Glutamatergic neuron (in vitro differentiated cells): ENCODE data around the gene TMOD1. TPM values are rescaled to one million over a fixed set of nuclear protein-coding genes. Genes with fewer than 3 reads are reported as not detected.

ENCODE experiments used
- DNase-seq: peaks from one replicate; pipeline ENCODE4 v3.0.0; 2022
- H3K27ac Mint-ChIP-seq: one replicate; pipeline ENCODE4 v1.8.0; 2020; ENCODE audit warnings: mild to moderate bottlenecking, mixed read lengths, inconsistent platforms; ENCODE audit not compliant: unreplicated experiment
- H3K27me3 Mint-ChIP-seq: one replicate; pipeline ENCODE4 v1.8.0; 2020; ENCODE audit warnings: mild to moderate bottlenecking, moderate library complexity, mixed read lengths, inconsistent platforms; ENCODE audit not compliant: unreplicated experiment
- H3K36me3 Mint-ChIP-seq: one replicate; pipeline ENCODE4 v1.8.0; 2020; ENCODE audit warnings: mild to moderate bottlenecking, mixed read lengths, inconsistent platforms; ENCODE audit not compliant: unreplicated experiment
- H3K4me1 Mint-ChIP-seq: one replicate; pipeline ENCODE4 v1.8.0; 2020; ENCODE audit warnings: mild to moderate bottlenecking, low read depth, mixed read lengths, inconsistent platforms; ENCODE audit not compliant: unreplicated experiment
- H3K4me3 Mint-ChIP-seq: one replicate; pipeline ENCODE4 v1.8.0; 2020; ENCODE audit warnings: mild to moderate bottlenecking, mixed read lengths, inconsistent platforms; ENCODE audit not compliant: unreplicated experiment
- H3K9me3 Mint-ChIP-seq: one replicate; pipeline ENCODE4 v1.8.0; 2020; ENCODE audit warnings: mild to moderate bottlenecking, moderate library complexity, mixed read lengths, inconsistent platforms; ENCODE audit not compliant: unreplicated experiment
- total RNA-seq: library from RNA; stranded (reverse); fragmentation: NEBNext Ultra II Directional; extraction: Animal tissue kit (Norgen Biotek cat#: 25700); gene quantifications from one replicate; pipeline ENCODE4 v1.2.1, GENCODE V29; 2021; ENCODE audit not compliant: unreplicated experiment
- TF ChIP-seq, protein P1 (sequence below): fragments of 200-600 bp; sonication (generic); IDR thresholded peaks from one replicate; pipeline ENCODE4 v1.5.0; 2021; ENCODE audit not compliant: partially characterized antibody, unreplicated experiment

TMOD1 gene
- total RNA-seq, 1 donor from 2014 or later = 0.64 TPM

DNA sequence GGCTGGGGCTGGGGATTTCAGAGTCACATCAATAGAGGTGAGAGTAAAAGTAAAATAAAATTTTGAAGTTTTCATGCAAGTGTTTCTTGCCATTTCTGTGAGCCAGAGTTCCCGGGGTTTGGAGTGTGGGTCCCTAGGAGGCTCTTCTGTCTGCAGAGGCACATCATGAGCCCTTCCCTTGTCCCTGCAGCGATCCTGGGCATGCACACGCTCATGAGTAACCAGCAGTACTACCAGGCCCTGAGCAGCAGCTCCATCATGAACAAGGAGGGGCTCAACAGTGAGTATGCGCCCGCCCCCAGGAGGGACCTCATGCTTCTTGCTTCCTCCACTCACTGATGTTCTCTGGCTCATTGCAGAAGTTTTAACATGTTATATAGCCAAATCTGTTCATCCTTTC, 61.1 kb downstream of the TMOD1 start:
- no peak overlapping the region for H3K4me3 Mint-ChIP-seq
- TF ChIP-seq, protein P1, sequence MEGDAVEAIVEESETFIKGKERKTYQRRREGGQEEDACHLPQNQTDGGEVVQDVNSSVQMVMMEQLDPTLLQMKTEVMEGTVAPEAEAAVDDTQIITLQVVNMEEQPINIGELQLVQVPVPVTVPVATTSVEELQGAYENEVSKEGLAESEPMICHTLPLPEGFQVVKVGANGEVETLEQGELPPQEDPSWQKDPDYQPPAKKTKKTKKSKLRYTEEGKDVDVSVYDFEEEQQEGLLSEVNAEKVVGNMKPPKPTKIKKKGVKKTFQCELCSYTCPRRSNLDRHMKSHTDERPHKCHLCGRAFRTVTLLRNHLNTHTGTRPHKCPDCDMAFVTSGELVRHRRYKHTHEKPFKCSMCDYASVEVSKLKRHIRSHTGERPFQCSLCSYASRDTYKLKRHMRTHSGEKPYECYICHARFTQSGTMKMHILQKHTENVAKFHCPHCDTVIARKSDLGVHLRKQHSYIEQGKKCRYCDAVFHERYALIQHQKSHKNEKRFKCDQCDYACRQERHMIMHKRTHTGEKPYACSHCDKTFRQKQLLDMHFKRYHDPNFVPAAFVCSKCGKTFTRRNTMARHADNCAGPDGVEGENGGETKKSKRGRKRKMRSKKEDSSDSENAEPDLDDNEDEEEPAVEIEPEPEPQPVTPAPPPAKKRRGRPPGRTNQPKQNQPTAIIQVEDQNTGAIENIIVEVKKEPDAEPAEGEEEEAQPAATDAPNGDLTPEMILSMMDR = no peak
- no peaks in the 10 kb centered on the region for H3K36me3 Mint-ChIP-seq
- H3K27ac Mint-ChIP-seq = no peak overlapping the region
- H3K4me1 Mint-ChIP-seq = peaks cover 3% of the 10 kb centered on the region
- H3K27me3 Mint-ChIP-seq = peaks cover 2% of the 10 kb centered on the region
- H3K9me3 Mint-ChIP-seq = peaks cover 2% of the 10 kb centered on the region
- DNase-seq = no peak

DNA sequence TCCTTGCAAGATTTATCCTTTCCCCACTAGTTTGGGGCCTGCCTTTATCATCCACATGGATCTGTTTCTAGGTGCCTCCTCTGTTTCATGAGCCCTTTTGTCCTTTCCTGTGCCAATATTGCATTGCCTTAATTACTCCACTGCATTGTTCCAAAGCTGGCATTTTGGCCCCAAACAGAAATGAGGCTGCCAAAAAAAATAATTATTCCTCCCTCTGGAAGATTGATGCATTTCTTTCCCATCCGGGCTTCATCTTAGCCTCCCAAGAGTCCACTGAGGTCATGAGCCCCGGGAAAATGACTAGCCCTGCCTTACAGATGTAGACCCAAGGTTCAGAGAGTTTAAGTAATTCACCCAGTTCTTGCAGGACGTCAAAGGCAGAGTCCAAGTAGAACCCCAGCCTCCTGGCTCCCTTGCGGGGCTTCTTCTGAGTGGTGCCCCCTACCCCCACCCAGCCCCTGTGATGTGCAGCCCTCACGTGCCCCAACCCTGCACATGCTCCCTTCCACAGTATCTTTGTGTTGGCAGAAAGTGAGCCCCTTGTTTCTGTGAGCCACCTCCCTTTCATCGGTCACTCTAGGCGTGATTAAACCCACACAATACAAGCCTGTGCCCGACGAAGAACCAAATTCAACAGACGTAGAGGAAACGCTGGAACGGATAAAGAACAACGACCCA, 62.1 kb downstream of the TMOD1 start:
- no peak overlapping the region for H3K4me3 Mint-ChIP-seq
- H3K4me1 Mint-ChIP-seq = no peaks in the 10 kb centered on the region
- TF ChIP-seq, protein P1 = no peak
- DNase-seq = no peak
- H3K27ac Mint-ChIP-seq = no peak overlapping the region
- peaks cover 5% of the 10 kb centered on the region for H3K27me3 Mint-ChIP-seq
- H3K9me3 Mint-ChIP-seq = peaks cover 4% of the 10 kb centered on the region
- H3K36me3 Mint-ChIP-seq = no peaks in the 10 kb centered on the region

DNA sequence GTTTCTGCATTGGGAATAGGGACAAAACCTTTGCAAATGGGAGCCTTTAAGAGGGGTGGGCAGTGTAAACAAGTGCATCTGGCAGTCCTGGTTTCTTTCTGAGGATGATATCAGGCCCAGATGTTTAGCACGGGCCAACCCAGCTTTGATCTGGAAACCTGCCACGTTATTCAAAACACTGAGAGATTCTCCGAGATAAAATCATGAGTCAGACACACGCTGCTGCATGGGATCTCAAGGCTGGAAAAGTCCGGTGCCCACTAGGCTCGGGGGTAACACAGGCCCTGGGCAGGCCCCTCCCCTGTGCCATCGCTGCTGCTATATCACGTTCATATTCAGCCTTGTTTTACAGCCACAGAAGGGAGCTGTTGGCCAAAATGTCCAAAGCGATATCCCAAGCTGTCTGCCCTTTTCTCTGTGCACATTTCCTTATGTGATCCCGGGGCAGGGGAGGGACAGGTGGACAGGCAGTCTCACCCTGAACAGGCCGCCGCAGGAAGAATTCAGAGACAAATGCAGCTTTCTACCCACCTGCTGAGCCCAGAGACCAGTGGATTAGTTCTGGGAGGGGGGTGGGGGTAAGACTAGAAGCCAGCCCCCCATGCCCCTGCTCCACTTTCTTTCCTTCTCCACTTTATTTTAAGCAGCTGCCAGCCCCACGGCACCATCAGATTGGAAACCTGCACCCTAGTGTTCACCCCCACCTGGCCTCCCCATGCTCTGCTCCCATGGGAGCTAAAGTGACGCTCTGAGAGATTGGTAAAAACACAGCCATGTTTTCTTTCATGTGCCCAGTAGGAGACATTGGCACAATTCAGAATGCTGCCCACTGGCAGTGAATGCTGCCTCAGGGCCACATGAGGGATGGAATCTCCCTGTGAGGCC, 63.1 kb downstream of the TMOD1 start:
- H3K36me3 Mint-ChIP-seq = peaks cover 5% of the 10 kb centered on the region
- peaks cover 5% of the 10 kb centered on the region for H3K27me3 Mint-ChIP-seq
- H3K4me3 Mint-ChIP-seq = no peak overlapping the region
- no peak for DNase-seq
- H3K27ac Mint-ChIP-seq = no peak overlapping the region
- TF ChIP-seq, protein P1 = no peak
- H3K9me3 Mint-ChIP-seq = peaks cover 4% of the 10 kb centered on the region
- no peaks in the 10 kb centered on the region for H3K4me1 Mint-ChIP-seq

DNA sequence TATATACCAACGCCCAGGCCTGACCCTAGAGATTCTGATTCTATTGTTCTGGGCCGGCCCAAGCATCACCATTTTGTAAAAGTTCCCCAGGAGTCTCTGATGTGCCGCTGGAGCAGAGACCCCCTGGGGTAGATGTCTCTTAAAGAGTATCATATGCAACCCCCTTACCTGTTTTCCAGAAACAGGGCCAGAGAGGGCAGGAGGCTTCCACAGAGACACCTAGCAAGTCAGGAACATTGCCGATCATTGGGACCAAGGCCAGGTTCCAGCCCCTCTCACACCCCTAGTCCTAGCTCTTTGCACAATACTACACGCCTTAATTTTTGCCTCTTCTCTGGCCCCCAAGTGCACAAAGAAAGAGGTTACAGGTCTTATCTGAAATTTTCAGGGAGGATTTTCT, 63.8 kb downstream of the TMOD1 start:
- no peak overlapping the region for H3K27ac Mint-ChIP-seq

More for the DNA sequence above, 63.8 kb downstream of the TMOD1 start:
- TF ChIP-seq, protein P1 = no peak
- H3K4me3 Mint-ChIP-seq = no peak overlapping the region
- H3K4me1 Mint-ChIP-seq = no peaks in the 10 kb centered on the region
- DNase-seq = no peak
- peaks cover 4% of the 10 kb centered on the region for H3K9me3 Mint-ChIP-seq
- H3K27me3 Mint-ChIP-seq = peaks cover 5% of the 10 kb centered on the region
- peaks cover 5% of the 10 kb centered on the region for H3K36me3 Mint-ChIP-seq
